PC-3 (cell line): ENCODE results near the gene CSDE1. TPM values are rescaled to one million over a fixed set of nuclear protein-coding genes. Genes with fewer than 3 reads are reported as not detected.

Experiments
- ATAC-seq: fragments of 200-7000 bp; cut with Tn5 transposase; 2 replicates; pipeline ENCODE4 v1.9.1; 2020; ENCODE audit warnings: mild to moderate bottlenecking, moderate library complexity
- BruUV-seq: library from RNA; stranded (reverse); fragments of 400-500 nt; replicated peaks from 2 replicates; lab custom pipeline; 2021; lab: Mats Ljungman, UMichigan
- CTCF ChIA-PET: fragments of 300-600 bp; sonication (Branson Sonifier 250); formaldehyde crosslinking; loops from one replicate; lab custom pipeline; 2022; ENCODE audit warnings: antibody characterized with exemption; lab: Charles Lee
- POLR2A ChIA-PET: fragments of 300-600 bp; sonication (Branson Sonifier 250); formaldehyde crosslinking; loops from one replicate; lab custom pipeline; 2022; ENCODE audit warnings: antibody characterized with exemption; ENCODE audit not compliant: unreplicated experiment; lab: Charles Lee
- DNase-seq: peaks from one replicate; pipeline ENCODE4 v3.0.0-alpha.2; 2015
- H2AFZ ChIP-seq: fragments of 300-600 bp; sonication (generic); 2 replicates; pipeline ENCODE4 v1.6.0; 2016; ENCODE audit warnings: antibody characterized with exemption, low read length
- H3F3A ChIP-seq: fragments of 300-600 bp; sonication (generic); one replicate; pipeline ENCODE4 v1.6.0; 2017; ENCODE audit warnings: antibody characterized with exemption, low read length, control low read depth, mild to moderate bottlenecking; ENCODE audit not compliant: unreplicated experiment
- H3K27ac ChIP-seq: fragments of 300-600 bp; sonication (generic); 2 replicates; pipeline ENCODE4 v1.5.1; 2016; ENCODE audit warnings: mild to moderate bottlenecking, low read length
- H3K27me3 ChIP-seq: fragments of 300-600 bp; sonication (generic); 2 replicates; pipeline ENCODE4 v1.6.1; 2016; ENCODE audit warnings: low read length, mixed read lengths
- H3K36me3 ChIP-seq: fragments of 300-600 bp; sonication (generic); 2 replicates; pipeline ENCODE4 v1.6.1; 2016; ENCODE audit warnings: low read depth, mixed run types, low read length, mixed read lengths
- H3K4me1 ChIP-seq: fragments of 300-600 bp; sonication (generic); 2 replicates; pipeline ENCODE4 v1.5.1; 2016; ENCODE audit warnings: low read length; ENCODE audit not compliant: insufficient read depth
- H3K4me2 ChIP-seq: fragments of 300-600 bp; sonication (generic); 2 replicates; pipeline ENCODE4 v1.6.0; 2016; ENCODE audit warnings: low read length
- H3K4me3 ChIP-seq: fragments of 300-600 bp; sonication (generic); 2 replicates; pipeline ENCODE4 v1.5.1; 2016; ENCODE audit warnings: mild to moderate bottlenecking, low read length, mixed read lengths
- H3K79me2 ChIP-seq: fragments of 300-600 bp; sonication (generic); 2 replicates; pipeline ENCODE4 v1.6.1; 2017; ENCODE audit warnings: low read length, mixed read lengths
- H3K9ac ChIP-seq: fragments of 300-600 bp; sonication (generic); 2 replicates; pipeline ENCODE4 v1.6.0; 2016; ENCODE audit warnings: mild to moderate bottlenecking, low read length
- H3K9me2 ChIP-seq: fragments of 300-600 bp; sonication (generic); replicated peaks from 2 replicates; pipeline ENCODE4 v1.6.1; 2016; ENCODE audit warnings: mixed run types, low read length, mixed read lengths
- H3K9me3 ChIP-seq: fragments of 300-600 bp; sonication (generic); 2 replicates; pipeline ENCODE4 v1.6.1; 2016; ENCODE audit warnings: low read length, mixed read lengths
- H4K20me1 ChIP-seq: fragments of 300-600 bp; sonication (generic); 2 replicates; pipeline ENCODE4 v1.6.1; 2016; ENCODE audit warnings: low read length, mixed read lengths
- CTCF ChIP-seq: fragments of 300-600 bp; sonication (generic); conservative IDR thresholded peaks from 2 replicates; pipeline ENCODE4 v1.5.1; 2017; ENCODE audit warnings: antibody characterized with exemption, low read depth, mild to moderate bottlenecking, low read length
- EZH2 ChIP-seq: fragments of 300-600 bp; sonication (generic); IDR thresholded peaks from one replicate; pipeline ENCODE4 v1.6.1; 2017; ENCODE audit warnings: antibody characterized with exemption, mild to moderate bottlenecking, low read length; ENCODE audit not compliant: unreplicated experiment
- EZH2phosphoT487 ChIP-seq: fragments of 300-600 bp; sonication (generic); IDR thresholded peaks from 2 replicates; pipeline ENCODE4 v1.6.1; 2018; ENCODE audit warnings: mild to moderate bottlenecking, antibody characterized with exemption, low read length, borderline replicate concordance
- intact Hi-C: fragments of 100-400 bp; cut with micrococcal nuclease; formaldehyde crosslinking; loops from 2 replicates; pipeline ENCODE4 v1.9.0; 2023
- total RNA-seq: library from RNA; depleted of rRNA; stranded (reverse); fragments of >200 nt; gene quantifications from 2 replicates; pipeline ENCODE4 v1.2.3, GENCODE V29; 2014

CSDE1 gene
- total RNA-seq, 1 experiment from 2014 or later, result 480 TPM

GRCh38 chr1:114723915-114724314 lies 33.9 kb downstream of the CSDE1 start:
- no peaks in the 10 kb centered on the region for H4K20me1 ChIP-seq
- H3K9me2 ChIP-seq, result no peaks in the 10 kb centered on the region
- H3F3A ChIP-seq, result no peaks in the 10 kb centered on the region
- H3K4me1 ChIP-seq, result peaks cover 17% of the 10 kb centered on the region
- no peaks in the 10 kb centered on the region for H3K27me3 ChIP-seq
- no peaks in the 10 kb centered on the region for H3K9me3 ChIP-seq
- TF ChIP-seq CTCF (no peak), EZH2 (no peak), EZH2phosphoT487 (no peak)
- H3K4me2 ChIP-seq, result no peak overlapping the region
- intact Hi-C loops, result no loop called here
- H3K9ac ChIP-seq, result no peak overlapping the region
- H3K27ac ChIP-seq, result no peak overlapping the region
- H3K4me3 ChIP-seq, result no peak overlapping the region
- H3K79me2 ChIP-seq, result no peaks in the 10 kb centered on the region
- DNase-seq, result no peak
- BruUV-seq, result no TSS peak
- no peak for ATAC-seq
- H3K36me3 ChIP-seq, result peaks cover 94% of the 10 kb centered on the region
- POLR2A ChIA-PET, result no interaction called here
- CTCF ChIA-PET, result no interaction called here
- H2AFZ ChIP-seq, result no peak overlapping the region

GRCh38 chr1:114723457-114723856 lies 34.3 kb downstream of the CSDE1 start:
- H3K79me2 ChIP-seq, result no peaks in the 10 kb centered on the region

More at GRCh38 chr1:114723457-114723856, 34.3 kb downstream of the CSDE1 start:
- Histone ChIP-seq H3K27me3 (no peaks in the 10 kb centered on the region), H3K9ac (no peak overlapping the region), H2AFZ (no peak overlapping the region), H3F3A (no peaks in the 10 kb centered on the region), H3K9me3 (no peaks in the 10 kb centered on the region), H3K9me2 (no peaks in the 10 kb centered on the region), H3K36me3 (peaks cover 94% of the 10 kb centered on the region), H4K20me1 (no peaks in the 10 kb centered on the region), H3K4me1 (peaks cover 22% of the 10 kb centered on the region), H3K4me3 (no peak overlapping the region), H3K4me2 (no peak overlapping the region), H3K27ac (no peak overlapping the region)
- DNase-seq, result no peak
- BruUV-seq, result no TSS peak
- POLR2A ChIA-PET, result interaction anchor here (0.6 kb wide), 1 partner anchor 385 kb away, joined by 7 read pairs; no protein-coding TSS in a partner anchor
- intact Hi-C loops, result no loop called here
- CTCF ChIA-PET, result no interaction called here
- no peak for TF ChIP-seq EZH2phosphoT487
- no peak for TF ChIP-seq CTCF
- TF ChIP-seq EZH2, result no peak
- ATAC-seq, result no peak
